Measurements from ENCODE around the gene USP35.

The USP35 gene

GRCh38 chr11:78231962-78232501 lies 43.3 kb downstream of the USP35 start:
- TF ChIP-seq NFIC (IDR thresholded peaks at IDR 0.05) = no peak
- TF ChIP-seq EP300 (IDR thresholded peaks at IDR 0.05; ENCODE audit: borderline replicate concordance) = no peak
- TF ChIP-seq REST (IDR thresholded peaks at IDR 0.05; ENCODE audit: low read depth) = no peak
- TF ChIP-seq USF1 (IDR thresholded peaks at IDR 0.05) = no peak

- no peak for TF ChIP-seq YY1 (IDR thresholded peaks at IDR 0.05; ENCODE audit: low read depth)
- TF ChIP-seq CREB1 (IDR thresholded peaks at IDR 0.05; ENCODE audit: low read depth) = no peak
- no peak for TF ChIP-seq TAF1 (IDR thresholded peaks at IDR 0.05; ENCODE audit: low read depth)
- no peak for TF ChIP-seq NFIC (IDR thresholded peaks at IDR 0.05)
- TF ChIP-seq, protein P1, sequence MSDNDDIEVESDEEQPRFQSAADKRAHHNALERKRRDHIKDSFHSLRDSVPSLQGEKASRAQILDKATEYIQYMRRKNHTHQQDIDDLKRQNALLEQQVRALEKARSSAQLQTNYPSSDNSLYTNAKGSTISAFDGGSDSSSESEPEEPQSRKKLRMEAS (IDR thresholded peaks at IDR 0.05) = no peak
- TF ChIP-seq FOXM1 (IDR thresholded peaks at IDR 0.05; ENCODE audit: borderline replicate concordance, low read depth) = no peak
- TF ChIP-seq TCF12 (IDR thresholded peaks at IDR 0.05; ENCODE audit: low read depth) = no peak
- TF ChIP-seq RAD21 (IDR thresholded peaks at IDR 0.05; ENCODE audit: low read depth) = no peak
- TF ChIP-seq ZBTB7A (IDR thresholded peaks at IDR 0.05; ENCODE audit: low read depth) = no peak
- TF ChIP-seq EGR1 (IDR thresholded peaks at IDR 0.05) = no peak
- no peak for TF ChIP-seq USF1 (IDR thresholded peaks at IDR 0.05)
- no peak for TF ChIP-seq REST (IDR thresholded peaks at IDR 0.05; ENCODE audit: low read depth)
These were observed 45.3 kb downstream of the USP35 start for GRCh38 chr11:78234006-78234405.

- no peak for TF ChIP-seq TCF12 (IDR thresholded peaks at IDR 0.05; ENCODE audit: low read depth)
- TF ChIP-seq USF1 (IDR thresholded peaks at IDR 0.05) = no peak
- no peak for TF ChIP-seq ZBTB7A (IDR thresholded peaks at IDR 0.05; ENCODE audit: low read depth)
- TF ChIP-seq REST (IDR thresholded peaks at IDR 0.05; ENCODE audit: low read depth) = no peak
- TF ChIP-seq FOXM1 (IDR thresholded peaks at IDR 0.05; ENCODE audit: borderline replicate concordance, low read depth) = no peak
- TF ChIP-seq NFIC (IDR thresholded peaks at IDR 0.05) = no peak
- TF ChIP-seq, protein P1 (IDR thresholded peaks at IDR 0.05) = no peak
- TF ChIP-seq EGR1 (IDR thresholded peaks at IDR 0.05) = no peak
- TF ChIP-seq CREB1 (IDR thresholded peaks at IDR 0.05; ENCODE audit: low read depth) = no peak
- TF ChIP-seq EP300 (IDR thresholded peaks at IDR 0.05; ENCODE audit: borderline replicate concordance) = no peak
- TF ChIP-seq YY1 (IDR thresholded peaks at IDR 0.05; ENCODE audit: low read depth) = no peak
- no peak for TF ChIP-seq TEAD4 (IDR thresholded peaks at IDR 0.05)
- no peak for TF ChIP-seq CEBPB (IDR thresholded peaks at IDR 0.05)
- no peak for TF ChIP-seq RAD21 (IDR thresholded peaks at IDR 0.05; ENCODE audit: low read depth)
- no peak for TF ChIP-seq TAF1 (IDR thresholded peaks at IDR 0.05; ENCODE audit: low read depth)
These were observed 48.8 kb downstream of the USP35 start for GRCh38 chr11:78237293-78238046.

DNA sequence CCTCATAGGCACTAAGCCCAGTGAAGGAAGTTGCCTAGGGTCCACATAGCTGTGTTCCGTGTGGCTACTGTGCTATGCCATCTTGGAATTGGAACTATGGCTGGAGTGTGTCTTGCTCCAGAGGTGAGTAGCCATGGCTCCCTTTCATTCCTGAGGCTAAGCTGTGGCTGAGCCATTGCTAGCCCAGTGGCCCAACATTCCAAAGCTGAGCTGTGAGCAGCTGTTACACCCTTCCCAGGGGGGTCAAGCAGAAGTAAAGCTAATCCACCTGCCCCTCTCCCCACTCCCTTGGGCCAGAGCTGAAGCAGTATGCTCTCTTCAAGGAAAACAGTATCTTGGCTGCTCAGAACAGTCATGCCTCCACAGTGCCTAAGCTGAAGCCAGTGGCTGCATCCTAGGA lies 51.1 kb downstream of the USP35 start:
- no peak for TF ChIP-seq EGR1 (IDR thresholded peaks at IDR 0.05)
- TF ChIP-seq ZBTB7A (IDR thresholded peaks at IDR 0.05; ENCODE audit: low read depth) = no peak
- no peak for TF ChIP-seq TCF12 (IDR thresholded peaks at IDR 0.05; ENCODE audit: low read depth)
- TF ChIP-seq USF1 (IDR thresholded peaks at IDR 0.05) = no peak
- no peak for TF ChIP-seq CREB1 (IDR thresholded peaks at IDR 0.05; ENCODE audit: low read depth)
- TF ChIP-seq FOXM1 (IDR thresholded peaks at IDR 0.05; ENCODE audit: borderline replicate concordance, low read depth) = no peak
- no peak for TF ChIP-seq REST (IDR thresholded peaks at IDR 0.05; ENCODE audit: low read depth)
- no peak for TF ChIP-seq TEAD4 (IDR thresholded peaks at IDR 0.05)
- no peak for TF ChIP-seq RAD21 (IDR thresholded peaks at IDR 0.05; ENCODE audit: low read depth)
- no peak for TF ChIP-seq EP300 (IDR thresholded peaks at IDR 0.05; ENCODE audit: borderline replicate concordance)
- TF ChIP-seq NFIC (IDR thresholded peaks at IDR 0.05) = no peak
